HAP-1 (cell line): ENCODE measurements around the gene SP2.
"Not testable (repeated sequence)": the region's sequence is repeated elsewhere in the genome, so short reads cannot be mapped to it uniquely, and the experiment has no call there.

Experiments
- DNase-seq, 2 experiments: peaks; one replicate each; pipeline ENCODE4 v3.0.0-alpha.2; 2016 to 2020; ENCODE audit warnings: low spot score in 2 of 2
- H3K27me3 ChIP-seq: fragments of 250-450 bp; sonication (Bioruptor Pico); 2 replicates; pipeline ENCODE4 v1.5.1; 2020; ENCODE audit warnings: low read depth, mild to moderate bottlenecking, moderate library complexity
- H3K36me3 ChIP-seq: fragments of 250-450 bp; sonication (Bioruptor Pico); replicated peaks from 2 replicates; pipeline ENCODE4 v1.5.1; 2020; ENCODE audit warnings: mild to moderate bottlenecking
- H3K4me1 ChIP-seq: fragments of 250-450 bp; sonication (Bioruptor Pico); 2 replicates; pipeline ENCODE4 v1.5.1; 2020; ENCODE audit warnings: mild to moderate bottlenecking
- H3K4me3 ChIP-seq: fragments of 250-450 bp; sonication (Bioruptor Pico); 2 replicates; pipeline ENCODE4 v1.5.1; 2020; ENCODE audit warnings: mild to moderate bottlenecking, moderate library complexity
- H3K9me3 ChIP-seq: fragments of 250-450 bp; sonication (Bioruptor Pico); 2 replicates; pipeline ENCODE4 v1.5.1; 2020; ENCODE audit warnings: mild to moderate bottlenecking, moderate library complexity
- in situ Hi-C: fragments of 300-500 bp; cut with MboI; formaldehyde crosslinking; loops from 3 replicates; pipeline ENCODE4 v1.14.3; 2020; ENCODE audit warnings: low sequenced_read_pairs, inconsistent platforms, mixed read lengths

SP2 gene

DNA sequence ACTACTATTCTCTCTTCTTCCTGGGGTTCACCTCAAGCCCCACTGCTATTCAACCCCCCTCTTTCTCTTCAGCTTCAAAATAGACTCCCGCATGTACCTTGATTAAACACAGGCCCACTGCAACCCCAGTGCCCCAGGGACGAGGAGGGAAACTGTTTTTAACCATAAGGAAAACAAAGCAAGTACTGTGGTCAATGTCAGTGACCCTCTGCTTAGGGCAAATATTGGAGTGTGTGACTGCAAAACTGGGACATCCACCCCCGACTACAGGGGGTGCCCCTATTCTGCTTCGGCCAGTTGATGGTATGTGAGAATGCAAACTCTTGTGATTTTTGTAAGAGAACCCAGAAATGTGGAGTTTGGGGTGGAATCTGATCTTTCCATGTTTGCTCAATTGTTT lies 35.8 kb downstream of the SP2 start:
- H3K36me3 ChIP-seq: peaks cover 4% of the 10 kb centered on the region; the same call in 1 of the 2 replicates
- DNase-seq: no peak
- no peaks in the 10 kb centered on the region for H3K9me3 ChIP-seq
- H3K4me1 ChIP-seq: no peaks in the 10 kb centered on the region
- H3K27me3 ChIP-seq: no peaks in the 10 kb centered on the region
- H3K4me3 ChIP-seq: no peak overlapping the region
- in situ Hi-C loops: no loop called here

DNA sequence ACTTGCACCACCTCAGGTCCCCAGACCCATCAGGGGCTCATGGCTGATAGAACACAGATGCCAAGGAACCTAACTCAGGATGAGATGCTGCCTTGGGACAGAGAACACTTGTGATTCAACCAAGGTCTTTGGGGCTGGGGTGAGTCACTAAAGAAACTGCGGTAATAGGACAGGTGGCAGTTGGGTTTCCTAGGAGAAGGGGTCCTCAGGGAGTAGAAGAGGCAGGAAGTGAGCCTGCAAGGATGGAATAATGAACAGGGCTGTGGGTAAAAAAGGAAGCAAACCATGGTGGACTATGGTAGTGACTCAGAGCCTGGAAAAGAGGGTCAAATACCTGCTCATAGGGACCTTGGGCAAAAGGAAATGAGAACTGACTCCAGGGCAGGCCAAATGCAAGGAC lies 38.8 kb downstream of the SP2 start:
- no peaks in the 10 kb centered on the region for H3K9me3 ChIP-seq
- H3K4me3 ChIP-seq: no peak overlapping the region
- peaks cover 8% of the 10 kb centered on the region for H3K4me1 ChIP-seq
- H3K27me3 ChIP-seq: no peaks in the 10 kb centered on the region
- DNase-seq: no peak
- H3K36me3 ChIP-seq: no peaks in the 10 kb centered on the region
- in situ Hi-C loops: no loop called here

DNA sequence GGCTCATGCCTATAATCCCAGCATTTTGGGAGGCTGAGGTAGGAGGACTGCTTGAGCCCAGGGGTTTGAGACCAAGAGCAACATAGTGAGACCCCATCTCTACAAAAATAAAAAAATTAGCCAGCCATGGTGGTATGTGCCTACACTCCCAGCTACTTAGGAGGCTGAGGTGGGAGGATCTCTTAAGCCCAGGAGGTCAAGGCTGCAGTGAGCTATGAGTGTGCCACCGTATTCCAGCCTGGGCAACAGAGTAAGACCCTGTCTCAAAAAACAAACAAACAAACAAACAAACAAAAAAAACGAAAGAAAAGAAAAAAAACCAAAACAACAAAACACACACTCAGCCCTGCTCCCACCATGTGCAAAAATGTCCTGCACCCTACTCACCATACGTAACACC lies 39.4 kb downstream of the SP2 start:
- H3K36me3 ChIP-seq, H3K4me1 ChIP-seq, H3K9me3 ChIP-seq, DNase-seq, in situ Hi-C loops, H3K4me3 ChIP-seq, H3K27me3 ChIP-seq: not testable (repeated sequence)

DNA sequence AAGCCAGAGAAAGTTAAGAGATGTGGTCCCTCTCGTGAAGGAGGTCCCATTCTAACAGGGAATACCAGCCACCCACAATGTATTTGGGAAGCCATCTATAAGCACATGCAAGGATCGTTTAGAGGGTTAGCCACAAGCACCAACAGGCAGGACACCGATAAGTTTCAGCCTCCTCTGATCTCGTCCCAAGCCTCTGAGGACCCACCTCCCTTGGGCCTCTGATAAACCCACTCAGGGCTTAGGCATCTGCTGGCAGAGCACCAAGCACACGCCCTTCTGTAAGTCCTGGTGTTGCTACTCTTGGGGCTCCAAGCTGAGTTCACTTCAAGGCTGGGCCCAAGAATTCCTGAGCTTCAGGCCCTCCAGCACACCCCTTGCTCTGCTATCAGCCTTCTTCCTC lies 39.9 kb downstream of the SP2 start:
- no peak for DNase-seq
- in situ Hi-C loops: no loop called here

DNA sequence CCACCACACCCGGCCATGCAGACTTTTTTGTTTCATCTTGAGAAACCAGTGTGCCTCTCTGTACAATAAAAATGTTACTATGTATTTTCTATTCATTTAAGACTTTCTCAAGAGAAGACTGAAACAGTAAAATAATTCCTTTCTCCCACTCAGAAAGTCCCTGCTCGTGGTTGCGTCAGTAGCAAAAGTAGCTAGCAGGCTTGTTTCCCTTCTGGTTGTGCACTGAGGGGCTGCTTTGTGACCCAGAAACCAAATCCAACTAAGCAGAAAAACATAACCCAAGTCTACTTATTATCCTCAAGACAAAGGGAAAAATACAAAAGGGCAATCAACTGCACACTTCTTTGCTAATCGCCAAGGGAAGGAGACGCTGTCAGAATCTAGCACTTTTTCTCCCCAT lies 41.9 kb downstream of the SP2 start:
- no peaks in the 10 kb centered on the region for H3K9me3 ChIP-seq
- peaks cover 21% of the 10 kb centered on the region for H3K4me1 ChIP-seq
- in situ Hi-C loops: no loop called here
- DNase-seq: no peak
- H3K36me3 ChIP-seq: no peaks in the 10 kb centered on the region
- H3K4me3 ChIP-seq: no peak overlapping the region
- H3K27me3 ChIP-seq: no peaks in the 10 kb centered on the region

More for the DNA sequence above, 39.9 kb downstream of the SP2 start:
- no peaks in the 10 kb centered on the region for H3K27me3 ChIP-seq
- no peaks in the 10 kb centered on the region for H3K36me3 ChIP-seq
- no peaks in the 10 kb centered on the region for H3K9me3 ChIP-seq
- no peak overlapping the region for H3K4me3 ChIP-seq
- H3K4me1 ChIP-seq: peaks cover 10% of the 10 kb centered on the region

DNA sequence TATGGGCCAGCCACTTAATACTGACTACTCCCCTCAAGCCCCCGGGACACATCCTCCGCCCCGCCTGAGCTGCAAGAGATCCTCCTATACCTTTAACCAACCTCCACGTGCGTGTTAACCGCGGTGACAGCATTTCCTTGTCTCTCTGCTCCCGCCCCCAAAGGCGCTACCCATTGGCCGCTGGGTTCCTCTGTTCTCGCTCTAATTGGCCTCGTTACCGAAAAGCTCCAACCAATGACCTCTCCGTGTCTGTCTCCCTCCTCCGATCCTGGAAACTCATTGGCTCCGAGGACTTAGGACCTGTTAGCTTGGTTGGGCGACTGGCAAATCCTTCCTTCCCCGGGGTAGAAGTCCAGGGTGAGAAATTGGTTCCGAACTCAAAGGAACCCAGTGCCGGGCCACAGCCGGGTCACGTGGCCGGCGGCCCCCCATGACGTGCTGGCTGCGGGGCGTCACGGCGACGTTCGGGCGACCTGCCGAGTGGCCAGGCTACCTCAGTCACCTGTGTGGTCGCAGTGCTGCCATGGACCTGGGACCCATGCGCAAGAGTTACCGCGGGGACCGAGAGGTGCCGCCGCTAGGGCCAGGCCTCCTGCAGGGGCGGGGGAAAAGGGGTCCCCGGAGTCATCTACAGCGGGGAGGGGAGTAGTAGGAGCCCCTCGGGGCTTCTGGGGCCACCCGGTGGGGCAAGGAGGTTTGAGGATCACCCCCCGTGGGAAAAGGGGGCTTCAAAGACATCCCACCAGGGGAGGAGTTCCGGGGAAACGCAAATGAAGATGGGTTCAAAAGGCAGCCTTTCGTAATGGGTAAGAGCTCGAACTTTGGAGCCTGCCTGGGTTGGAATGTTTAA lies 45.4 kb downstream of the SP2 start, which contains the start of gene PNPO:
Gene PNPO (plus strand): TSS at position 326 of the 850 bp plus-strand sequence. CDS start 105 bp downstream, at position 431.
- no peaks in the 10 kb centered on the region for H3K9me3 ChIP-seq
- DNase-seq: peak; percentile 95 to 99
- in situ Hi-C loops: no loop called here
- no peaks in the 10 kb centered on the region for H3K27me3 ChIP-seq
- H3K4me3 ChIP-seq: peak within 1 kb of the TSS; percentile 68
- peaks cover 21% of the 10 kb centered on the region for H3K4me1 ChIP-seq
- peaks cover 25% of the 10 kb centered on the region for H3K36me3 ChIP-seq

DNA sequence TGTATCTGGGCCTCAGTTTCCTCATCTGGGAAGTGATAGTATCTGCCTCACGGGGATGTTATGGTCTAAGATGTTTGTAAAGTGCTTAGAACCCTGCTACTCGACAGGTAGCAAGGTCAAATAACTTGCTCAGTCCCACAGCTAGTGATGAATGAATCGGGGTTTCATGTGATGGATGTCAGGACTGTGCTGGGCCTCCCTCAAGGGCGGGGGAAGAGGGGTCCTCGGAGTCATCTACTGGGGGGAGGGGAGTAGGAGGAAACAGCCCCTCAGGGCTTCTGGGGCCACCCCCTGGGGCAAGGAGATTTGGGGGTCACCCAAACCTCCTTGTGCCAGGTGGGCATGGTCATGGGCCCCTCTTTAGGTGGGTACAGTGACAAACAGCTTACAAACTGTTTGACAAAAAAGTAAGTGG lies 46.1 kb downstream of the SP2 start:
- in situ Hi-C loops: no loop called here

DNA sequence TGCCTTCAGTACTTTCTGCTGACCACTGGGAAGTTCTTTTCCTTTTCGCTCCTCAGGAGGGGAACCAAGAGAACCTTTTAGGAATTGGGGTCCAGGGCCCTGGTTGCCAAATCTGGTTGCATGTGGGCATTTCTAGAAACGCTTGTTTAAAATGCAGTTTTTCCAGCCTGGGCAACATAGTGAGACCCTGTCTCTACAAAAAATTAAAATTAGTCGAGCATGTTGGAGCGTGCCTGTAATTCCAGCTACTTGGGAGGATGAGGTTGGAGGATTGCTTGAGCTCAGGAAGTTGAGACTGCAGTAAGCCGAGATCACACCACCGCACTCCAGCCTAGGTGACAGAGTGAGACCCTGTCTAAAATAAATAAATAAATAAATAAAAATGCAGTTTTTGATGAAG lies 46.5 kb downstream of the SP2 start:
- Histone ChIP-seq H3K9me3 (no peaks in the 10 kb centered on the region), H3K4me1 (peaks cover 24% of the 10 kb centered on the region), H3K36me3 (peaks cover 28% of the 10 kb centered on the region), H3K4me3 (peak overlapping the region; percentile 68), H3K27me3 (no peaks in the 10 kb centered on the region)
- in situ Hi-C loops: no loop called here
- peak in 1 of 2 experiments; percentile 14 for DNase-seq

More for the DNA sequence above, 46.1 kb downstream of the SP2 start:
- H3K36me3 ChIP-seq: peaks cover 27% of the 10 kb centered on the region
- no peak for DNase-seq
- peaks cover 23% of the 10 kb centered on the region for H3K4me1 ChIP-seq
- H3K4me3 ChIP-seq: peak overlapping the region; percentile 68
- H3K9me3 ChIP-seq: no peaks in the 10 kb centered on the region
- H3K27me3 ChIP-seq: no peaks in the 10 kb centered on the region

DNA sequence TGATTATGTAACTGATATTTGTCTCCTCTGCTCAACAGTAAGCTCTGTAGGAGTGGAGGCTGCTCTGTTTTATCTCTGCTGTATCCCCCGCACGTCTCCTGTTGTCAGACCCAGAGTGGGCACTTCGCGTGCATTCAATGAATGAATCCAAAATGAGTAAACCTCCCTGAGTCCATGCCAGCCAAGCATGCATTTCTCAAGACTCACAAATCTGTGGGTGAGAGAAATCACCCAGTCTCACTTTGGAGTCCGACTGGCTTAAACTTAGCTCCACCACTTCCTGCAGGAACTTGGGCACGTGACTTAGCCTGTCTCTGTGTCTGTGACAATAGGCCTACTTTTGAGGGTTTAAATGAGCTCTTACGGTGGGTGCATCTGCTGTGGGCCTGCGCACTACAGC lies 49.0 kb downstream of the SP2 start:
- H3K27me3 ChIP-seq: no peaks in the 10 kb centered on the region
- peaks cover 19% of the 10 kb centered on the region for H3K4me1 ChIP-seq
- H3K4me3 ChIP-seq: no peak overlapping the region
- peaks cover 45% of the 10 kb centered on the region for H3K36me3 ChIP-seq
- no peaks in the 10 kb centered on the region for H3K9me3 ChIP-seq
- in situ Hi-C loops: loop anchor here (5.0 kb wide), 1 partner anchor 72 kb away; no protein-coding TSS in a partner anchor
- no peak for DNase-seq

DNA sequence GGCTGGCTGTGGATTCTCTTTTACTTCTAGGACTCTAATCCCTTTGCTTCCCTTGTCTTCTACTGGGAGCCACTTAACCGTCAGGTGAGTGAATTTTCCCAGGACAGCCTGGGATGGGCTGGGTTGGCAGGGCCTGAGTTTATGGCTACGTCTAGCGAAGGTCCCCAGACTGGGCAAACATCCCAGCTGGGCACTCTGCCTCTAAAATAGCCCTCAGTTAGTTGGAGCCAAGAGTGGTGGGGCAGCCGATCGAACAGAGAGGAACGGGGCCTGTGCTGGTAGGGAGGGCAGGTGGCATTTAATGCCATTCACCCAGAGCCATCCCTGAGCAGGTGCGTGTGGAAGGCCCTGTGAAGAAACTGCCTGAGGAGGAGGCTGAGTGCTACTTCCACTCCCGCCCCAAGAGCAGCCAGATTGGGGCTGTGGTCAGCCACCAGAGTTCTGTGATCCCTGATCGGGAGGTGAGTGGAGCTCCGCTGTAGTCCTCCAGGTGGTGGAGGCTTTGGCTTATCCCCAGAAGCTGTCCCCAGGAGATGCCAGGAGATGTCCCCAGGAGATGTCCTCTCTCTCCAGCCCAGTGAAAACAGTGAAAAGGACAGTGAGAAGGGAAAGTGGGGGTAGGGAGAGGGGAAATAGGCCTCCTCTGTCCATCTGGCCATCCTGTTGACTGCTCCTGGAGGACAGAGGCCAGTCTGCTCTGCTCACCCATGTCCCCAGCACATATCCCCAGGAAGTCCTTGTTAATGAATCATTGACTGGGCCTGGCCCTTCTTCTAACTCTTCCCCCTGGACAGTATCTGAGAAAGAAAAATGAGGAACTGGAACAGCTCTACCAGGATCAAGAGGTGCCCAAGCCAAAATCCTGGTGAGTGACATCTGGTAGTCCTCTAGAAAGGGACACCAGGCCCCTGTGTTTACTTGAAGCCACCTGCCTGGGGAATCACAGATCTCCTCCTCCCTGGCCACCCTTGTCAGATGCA lies 49.8 kb downstream of the SP2 start:
- H3K4me3 ChIP-seq: no peak overlapping the region
- no peak for DNase-seq
- H3K4me1 ChIP-seq: peaks cover 18% of the 10 kb centered on the region
- no peaks in the 10 kb centered on the region for H3K27me3 ChIP-seq
- H3K36me3 ChIP-seq: peaks cover 49% of the 10 kb centered on the region
- no peaks in the 10 kb centered on the region for H3K9me3 ChIP-seq
- in situ Hi-C loops: loop anchor here (5.0 kb wide), 1 partner anchor 71 kb away; no protein-coding TSS in a partner anchor

DNA sequence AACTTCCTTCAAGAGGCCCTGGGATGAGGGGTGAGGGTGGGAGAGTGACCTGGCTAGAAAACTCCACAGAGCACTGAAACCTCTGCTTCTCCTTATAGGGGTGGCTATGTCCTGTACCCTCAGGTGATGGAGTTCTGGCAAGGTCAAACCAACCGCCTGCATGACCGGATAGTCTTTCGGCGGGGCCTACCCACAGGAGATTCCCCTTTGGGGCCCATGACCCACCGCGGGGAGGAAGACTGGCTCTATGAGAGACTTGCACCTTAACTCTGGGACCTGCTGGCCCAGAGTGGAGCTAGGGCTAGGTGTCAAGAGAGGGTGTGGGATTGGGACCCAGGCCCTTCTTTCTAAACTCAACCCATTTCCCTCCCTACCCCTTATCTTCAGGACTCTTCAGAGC lies 50.5 kb downstream of the SP2 start:
- in situ Hi-C loops: loop anchor here (5.0 kb wide), 1 partner anchor 71 kb away; no protein-coding TSS in a partner anchor
- Histone ChIP-seq H3K4me1 (peaks cover 14% of the 10 kb centered on the region), H3K27me3 (no peaks in the 10 kb centered on the region), H3K36me3 (peaks cover 49% of the 10 kb centered on the region), H3K9me3 (no peaks in the 10 kb centered on the region), H3K4me3 (no peak overlapping the region)
- DNase-seq: no peak

DNA sequence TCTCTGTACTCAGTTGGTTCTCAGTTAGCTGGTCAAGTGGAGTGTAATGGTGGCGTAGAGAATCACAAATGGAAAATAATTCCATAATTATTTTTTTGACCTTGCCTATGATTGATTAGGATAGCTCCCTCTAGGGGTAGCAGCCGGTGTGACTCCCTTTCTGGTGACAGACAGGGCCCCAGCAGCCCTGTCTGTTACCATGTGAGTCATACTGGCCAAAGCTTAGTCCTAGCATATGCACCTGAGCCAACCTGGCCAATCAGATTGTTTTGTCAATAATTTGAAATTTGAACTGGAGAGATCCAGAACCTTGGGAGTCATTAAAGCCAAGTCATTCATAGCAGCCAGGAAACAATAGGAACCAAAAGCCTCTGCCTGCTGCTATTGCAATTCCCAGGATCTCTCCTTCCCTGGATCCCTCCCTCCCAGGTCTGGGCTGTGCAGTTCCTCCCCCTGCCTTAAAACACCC lies 50.9 kb downstream of the SP2 start:
- Histone ChIP-seq H3K36me3 (peaks cover 49% of the 10 kb centered on the region), H3K9me3 (no peaks in the 10 kb centered on the region), H3K4me1 (peaks cover 14% of the 10 kb centered on the region), H3K4me3 (no peak overlapping the region), H3K27me3 (no peaks in the 10 kb centered on the region)
- peak; percentile 52 to 84 for DNase-seq
- in situ Hi-C loops: loop anchor here (5.0 kb wide), 1 partner anchor 70 kb away; no protein-coding TSS in a partner anchor

DNA sequence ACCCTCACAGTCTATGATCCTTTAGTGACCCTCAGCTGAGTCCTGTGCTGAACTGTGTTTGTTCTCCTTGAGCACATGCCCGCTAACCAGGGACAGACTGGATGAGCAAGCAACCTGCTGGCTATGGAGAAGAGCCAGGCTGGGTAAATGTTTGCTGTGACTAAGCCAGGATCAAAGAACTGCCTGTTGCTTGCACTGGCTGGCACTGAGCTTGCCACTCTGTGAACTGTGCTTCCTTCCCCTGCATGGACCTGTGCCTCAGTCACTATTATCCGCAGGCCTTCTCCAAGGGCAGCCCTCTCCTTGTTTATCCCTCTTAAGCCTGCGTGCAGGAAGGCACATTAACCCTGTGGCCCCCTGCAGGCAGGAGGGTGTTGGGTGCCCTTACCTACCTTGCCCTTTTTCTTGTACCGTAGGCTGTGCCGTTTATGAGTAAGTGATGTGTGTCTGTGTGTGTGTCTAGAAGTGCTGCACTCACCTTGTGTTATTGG lies 52.7 kb downstream of the SP2 start:
- H3K27me3 ChIP-seq: no peaks in the 10 kb centered on the region
- H3K4me3 ChIP-seq: no peak overlapping the region
- H3K4me1 ChIP-seq: peaks cover 5% of the 10 kb centered on the region
- peaks cover 45% of the 10 kb centered on the region for H3K36me3 ChIP-seq
- no peak for DNase-seq
- in situ Hi-C loops: loop anchor here (5.0 kb wide), 1 partner anchor 69 kb away; no protein-coding TSS in a partner anchor
- no peaks in the 10 kb centered on the region for H3K9me3 ChIP-seq
